Skeletal muscle satellite cell (primary cell): ENCODE results near the gene ZMIZ1.
A peak's percentile ranks its signal among the peaks of the same experiment; 100 is the strongest.

Experiments used
- H3K27me3 ChIP-seq: 2 replicates; pipeline ENCODE4 v1.7.0; 2013; ENCODE audit warnings: low read length; ENCODE audit not compliant: control insufficient read depth, insufficient read depth
- H3K36me3 ChIP-seq: 2 replicates; pipeline ENCODE4 v1.7.0; 2013; ENCODE audit warnings: mild to moderate bottlenecking, control low read depth, low read length; ENCODE audit not compliant: insufficient read depth
- H3K4me1 ChIP-seq: 2 replicates; pipeline ENCODE4 v1.7.0; 2013; ENCODE audit warnings: low read length; ENCODE audit not compliant: control insufficient read depth, insufficient read depth
- H3K4me2 ChIP-seq: 2 replicates; pipeline ENCODE4 v1.7.0; 2013; ENCODE audit warnings: mild to moderate bottlenecking, low read length
- H3K4me3 ChIP-seq: 2 replicates; pipeline ENCODE4 v1.7.0; 2013; ENCODE audit warnings: low read length
- H3K9ac ChIP-seq: 2 replicates; pipeline ENCODE4 v1.7.0; 2013; ENCODE audit warnings: mild to moderate bottlenecking, low read depth, low read length, moderate library complexity
- H3K9me3 ChIP-seq: replicated peaks from 2 replicates; pipeline ENCODE4 v1.7.0; 2013; ENCODE audit warnings: mild to moderate bottlenecking, control low read depth, low read length

Gene ZMIZ1

DNA sequence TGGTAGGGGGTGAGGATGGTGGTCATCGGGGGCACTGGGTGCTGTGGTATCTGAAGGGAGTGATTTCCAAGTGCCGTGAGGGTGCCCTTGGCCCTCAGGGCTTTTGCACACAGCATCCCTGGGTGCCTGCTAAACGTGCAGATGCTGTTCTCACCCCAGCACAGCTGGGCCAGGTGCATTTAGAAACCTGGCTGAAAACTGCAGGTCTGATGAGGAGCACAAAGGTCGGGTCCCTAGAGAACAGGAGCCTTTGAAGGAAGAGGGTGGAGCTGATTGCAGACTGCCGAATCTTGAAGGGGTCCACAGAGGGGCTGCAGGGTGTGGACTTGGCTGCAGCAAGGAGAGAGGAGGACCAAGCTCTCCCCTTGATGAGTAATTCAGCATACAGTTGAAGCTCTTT lies 32.0 kb downstream of the ZMIZ1 start:
- Histone ChIP-seq H3K27me3 (no peaks in the 10 kb centered on the region), H3K9me3 (no peaks in the 10 kb centered on the region), H3K4me2 (no peak overlapping the region), H3K36me3 (peaks cover 22% of the 10 kb centered on the region), H3K4me3 (no peak overlapping the region), H3K4me1 (peaks cover 61% of the 10 kb centered on the region), H3K9ac (no peak overlapping the region)

DNA sequence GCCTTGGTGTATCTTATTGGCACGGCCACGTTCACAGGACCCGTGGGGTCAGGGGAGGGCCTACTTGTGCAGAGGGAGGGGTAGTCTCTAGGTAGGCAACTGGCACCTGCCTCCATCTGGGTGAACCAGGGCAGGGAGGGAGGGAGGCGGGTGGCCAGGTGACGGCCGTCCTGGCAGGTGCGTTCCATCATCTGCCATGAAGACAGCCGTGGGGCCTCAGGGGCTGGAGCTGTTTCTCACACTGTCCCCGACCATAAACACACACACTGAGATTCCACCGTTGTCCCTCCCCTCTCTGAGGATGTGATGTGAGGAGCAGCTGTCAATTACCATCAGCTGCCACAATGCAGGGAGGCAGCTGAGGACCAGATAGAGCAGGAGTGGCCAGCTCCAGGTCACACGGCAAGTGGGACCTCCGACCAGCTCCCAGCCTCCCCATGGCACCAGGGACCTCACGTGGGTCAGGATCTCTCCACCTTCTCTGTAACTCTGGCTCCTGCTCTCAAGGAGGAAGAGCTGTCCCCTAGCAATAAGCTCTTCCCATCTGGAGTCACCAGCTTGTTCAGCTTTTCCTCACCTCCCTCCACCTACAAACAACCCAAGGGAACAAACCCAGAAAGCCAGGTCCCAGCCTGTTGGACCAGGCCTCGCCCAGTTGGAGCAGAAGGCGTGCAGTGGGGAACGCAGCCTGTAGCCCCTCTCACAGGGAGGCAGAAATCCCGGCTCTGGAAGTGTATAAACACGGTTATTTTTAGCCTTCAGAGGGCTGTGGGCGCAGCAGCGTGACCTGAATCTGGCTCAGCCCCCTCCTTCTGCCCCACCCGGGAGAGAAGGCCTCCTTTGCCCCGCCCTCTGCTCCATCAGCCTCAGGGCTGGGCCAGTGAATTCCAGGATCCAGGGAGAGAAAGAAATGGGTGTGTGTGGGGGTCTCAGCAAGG lies 33.1 kb downstream of the ZMIZ1 start:
- Histone ChIP-seq H3K36me3 (peaks cover 21% of the 10 kb centered on the region), H3K9ac (peak overlapping the region; percentile 11), H3K4me1 (peaks cover 63% of the 10 kb centered on the region)

GRCh38 chr10:79102498-79102874 lies 33.7 kb downstream of the ZMIZ1 start:
- Histone ChIP-seq H3K9ac (peak overlapping the region; percentile 11), H3K4me1 (peaks cover 58% of the 10 kb centered on the region), H3K9me3 (no peaks in the 10 kb centered on the region), H3K36me3 (peaks cover 17% of the 10 kb centered on the region), H3K4me2 (peak overlapping the region; percentile 54), H3K4me3 (no peak overlapping the region), H3K27me3 (no peaks in the 10 kb centered on the region)

More for the DNA sequence above, 33.1 kb downstream of the ZMIZ1 start:
- Histone ChIP-seq H3K4me3 (no peak overlapping the region), H3K9me3 (no peaks in the 10 kb centered on the region), H3K4me2 (peak overlapping the region; percentile 54), H3K27me3 (no peaks in the 10 kb centered on the region)

DNA sequence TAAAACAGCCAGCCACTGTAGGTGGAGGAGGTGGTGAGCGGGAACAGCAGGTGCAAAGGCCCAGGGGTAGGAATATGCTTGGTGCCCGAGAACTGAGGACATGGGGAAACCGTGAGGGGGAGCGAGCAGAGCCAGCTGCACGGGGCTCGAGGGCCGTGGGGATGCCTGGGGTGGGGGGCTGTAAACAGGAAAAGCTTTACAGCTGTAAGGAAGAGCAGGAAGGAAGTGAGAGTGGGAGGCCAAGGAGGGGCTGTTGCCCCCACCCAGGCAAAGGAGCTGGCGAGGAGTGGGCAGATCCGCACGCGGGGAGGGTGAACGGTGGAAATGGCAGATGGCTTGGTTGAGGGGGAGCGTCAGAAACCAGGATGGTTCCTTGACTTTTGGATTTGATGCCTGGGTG lies 34.4 kb downstream of the ZMIZ1 start:
- H3K4me1 ChIP-seq: peaks cover 52% of the 10 kb centered on the region
- no peak overlapping the region for H3K4me3 ChIP-seq
- no peak overlapping the region for H3K9ac ChIP-seq
- H3K27me3 ChIP-seq: no peaks in the 10 kb centered on the region
- peaks cover 10% of the 10 kb centered on the region for H3K36me3 ChIP-seq
- H3K4me2 ChIP-seq: peak overlapping the region; percentile 56
- H3K9me3 ChIP-seq: no peaks in the 10 kb centered on the region

- Histone ChIP-seq H3K9ac (no peak overlapping the region), H3K4me1 (peaks cover 49% of the 10 kb centered on the region), H3K4me2 (peak overlapping the region; percentile 56), H3K27me3 (no peaks in the 10 kb centered on the region), H3K36me3 (peaks cover 6% of the 10 kb centered on the region), H3K4me3 (no peak overlapping the region), H3K9me3 (no peaks in the 10 kb centered on the region)
Observed at GRCh38 chr10:79103585-79103984, 34.8 kb downstream of the ZMIZ1 start.

- no peaks in the 10 kb centered on the region for H3K27me3 ChIP-seq
- H3K4me3 ChIP-seq: no peak overlapping the region
- H3K9me3 ChIP-seq: no peaks in the 10 kb centered on the region
- peaks cover 3% of the 10 kb centered on the region for H3K36me3 ChIP-seq
- H3K4me1 ChIP-seq: peaks cover 49% of the 10 kb centered on the region
- H3K4me2 ChIP-seq: no peak overlapping the region
- H3K9ac ChIP-seq: no peak overlapping the region
Observed at GRCh38 chr10:79105150-79105739, 36.5 kb downstream of the ZMIZ1 start.

DNA sequence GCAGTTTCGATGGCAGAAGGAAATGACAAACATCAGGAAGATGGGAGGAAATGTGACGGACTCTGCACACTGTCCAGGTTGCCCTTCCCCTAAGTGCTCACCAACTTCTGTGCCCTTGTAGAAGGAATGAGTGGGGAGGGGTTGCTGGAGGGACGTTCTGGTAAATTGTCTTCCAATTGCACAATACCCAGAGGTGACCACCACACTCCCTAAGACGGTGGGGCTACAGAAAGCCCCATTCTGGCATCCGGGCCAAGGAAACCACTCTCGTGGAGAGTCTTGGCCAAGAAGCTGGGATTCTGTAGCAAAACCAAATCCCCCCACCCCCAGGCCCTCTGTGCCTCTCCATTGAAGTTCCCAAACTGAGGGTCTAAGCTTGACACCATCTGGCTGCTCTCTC lies 37.1 kb downstream of the ZMIZ1 start:
- Histone ChIP-seq H3K4me2 (no peak overlapping the region), H3K27me3 (no peaks in the 10 kb centered on the region), H3K9ac (no peak overlapping the region), H3K36me3 (peaks cover 8% of the 10 kb centered on the region), H3K9me3 (no peaks in the 10 kb centered on the region), H3K4me1 (peaks cover 55% of the 10 kb centered on the region), H3K4me3 (no peak overlapping the region)

GRCh38 chr10:79106256-79107050 lies 37.7 kb downstream of the ZMIZ1 start:
- H3K9ac ChIP-seq: no peak overlapping the region
- H3K4me3 ChIP-seq: no peak overlapping the region
- H3K36me3 ChIP-seq: peaks cover 10% of the 10 kb centered on the region
- H3K9me3 ChIP-seq: no peaks in the 10 kb centered on the region
- no peak overlapping the region for H3K4me2 ChIP-seq
- H3K27me3 ChIP-seq: no peaks in the 10 kb centered on the region
- H3K4me1 ChIP-seq: peaks cover 55% of the 10 kb centered on the region

DNA sequence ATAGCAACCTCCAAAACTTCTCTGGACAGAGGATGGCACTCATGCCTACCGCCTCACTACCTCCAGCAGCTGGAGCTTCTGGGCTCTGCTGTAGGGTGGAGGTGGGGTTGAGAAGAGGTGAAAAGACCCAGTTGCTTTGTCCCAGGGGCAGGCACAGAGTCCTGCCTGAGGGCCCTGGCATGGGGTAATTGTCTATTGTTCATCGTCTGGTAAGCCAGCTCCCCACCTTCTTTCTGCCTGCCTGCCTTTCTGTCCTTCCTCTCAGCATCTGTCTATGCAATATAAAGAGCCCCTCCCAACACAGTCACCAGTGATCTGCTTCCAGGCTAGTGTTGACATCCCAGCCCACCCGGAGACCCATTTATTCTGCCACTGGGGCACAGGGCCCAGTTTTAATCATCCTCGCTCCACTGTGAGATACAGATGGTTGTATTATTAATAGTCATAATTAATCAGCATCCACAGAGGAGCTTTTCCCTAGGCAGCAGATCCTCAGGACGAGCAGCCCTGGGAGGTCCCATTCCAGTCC lies 39.0 kb downstream of the ZMIZ1 start:
- H3K9ac ChIP-seq: no peak overlapping the region
- H3K4me2 ChIP-seq: no peak overlapping the region
- H3K27me3 ChIP-seq: no peaks in the 10 kb centered on the region
- H3K4me1 ChIP-seq: peaks cover 55% of the 10 kb centered on the region
- H3K9me3 ChIP-seq: no peaks in the 10 kb centered on the region
- no peak overlapping the region for H3K4me3 ChIP-seq
- peaks cover 16% of the 10 kb centered on the region for H3K36me3 ChIP-seq

DNA sequence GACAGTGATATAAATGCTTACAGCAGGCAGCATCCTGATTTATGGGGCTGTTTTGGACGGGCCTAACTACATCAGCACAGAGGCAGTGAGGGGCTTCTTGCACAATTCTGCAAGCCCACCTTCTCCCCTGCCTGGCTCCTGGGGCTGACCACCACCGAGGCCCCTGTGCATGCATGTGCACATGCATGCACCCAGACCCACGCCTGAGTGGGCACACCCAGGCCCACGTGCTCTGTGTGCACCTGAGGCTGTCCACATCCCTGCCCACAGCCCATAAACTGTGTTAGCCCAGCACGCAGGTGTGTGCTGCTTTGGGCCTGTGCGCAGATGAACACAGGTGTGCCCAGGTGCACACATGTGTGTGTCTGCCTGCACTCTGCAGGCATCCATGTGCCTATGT lies 40.0 kb downstream of the ZMIZ1 start:
- no peak overlapping the region for H3K9ac ChIP-seq
- no peaks in the 10 kb centered on the region for H3K27me3 ChIP-seq
- no peak overlapping the region for H3K4me3 ChIP-seq
- H3K4me2 ChIP-seq: no peak overlapping the region
- H3K4me1 ChIP-seq: peaks cover 55% of the 10 kb centered on the region
- H3K9me3 ChIP-seq: no peaks in the 10 kb centered on the region
- H3K36me3 ChIP-seq: peaks cover 16% of the 10 kb centered on the region

GRCh38 chr10:79111427-79111826 lies 42.7 kb downstream of the ZMIZ1 start:
- Histone ChIP-seq H3K36me3 (peaks cover 16% of the 10 kb centered on the region), H3K27me3 (no peaks in the 10 kb centered on the region), H3K4me3 (no peak overlapping the region), H3K4me1 (peaks cover 58% of the 10 kb centered on the region), H3K4me2 (no peak overlapping the region), H3K9ac (no peak overlapping the region), H3K9me3 (no peaks in the 10 kb centered on the region)
